Activated T-cell treated with anti-CD3 and anti-CD28 coated beads for 24 hours (primary cell): ENCODE results near the gene ADSS2.
"Not testable (repeated sequence)": the region's sequence is repeated elsewhere in the genome, so short reads cannot be mapped to it uniquely, and the experiment has no call there.

Experiments
- DNase-seq: peaks from one replicate; pipeline ENCODE4 v3.0.0-alpha.2; 2020; ENCODE audit warnings: low read depth

Gene ADSS2

DNA sequence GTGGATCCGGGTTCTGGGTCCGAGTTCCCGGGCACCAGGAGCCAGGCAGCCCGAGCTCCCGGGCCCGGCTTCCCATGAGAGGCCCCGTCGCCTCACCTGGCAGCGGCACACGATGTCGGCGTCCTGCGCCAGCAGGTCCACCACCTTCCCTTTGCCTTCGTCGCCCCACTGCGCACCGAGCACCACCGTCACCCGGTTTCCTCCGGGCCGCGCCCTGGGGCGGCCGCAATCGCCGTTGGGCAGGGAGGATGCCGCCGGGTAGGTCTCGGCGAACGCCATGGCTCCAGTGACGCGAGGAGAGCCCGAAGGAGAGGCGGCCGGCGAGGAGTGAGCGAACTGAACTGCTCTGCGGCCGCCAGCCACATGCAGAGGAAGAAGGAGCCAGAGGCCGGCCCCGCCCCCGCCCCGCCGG lies at the start of gene ADSS2:
ADSS2 (minus strand) TSS at position 371 of the 412 bp plus-strand sequence; CDS start at position 279, 92 bp downstream.
- DNase-seq: no peak

DNA sequence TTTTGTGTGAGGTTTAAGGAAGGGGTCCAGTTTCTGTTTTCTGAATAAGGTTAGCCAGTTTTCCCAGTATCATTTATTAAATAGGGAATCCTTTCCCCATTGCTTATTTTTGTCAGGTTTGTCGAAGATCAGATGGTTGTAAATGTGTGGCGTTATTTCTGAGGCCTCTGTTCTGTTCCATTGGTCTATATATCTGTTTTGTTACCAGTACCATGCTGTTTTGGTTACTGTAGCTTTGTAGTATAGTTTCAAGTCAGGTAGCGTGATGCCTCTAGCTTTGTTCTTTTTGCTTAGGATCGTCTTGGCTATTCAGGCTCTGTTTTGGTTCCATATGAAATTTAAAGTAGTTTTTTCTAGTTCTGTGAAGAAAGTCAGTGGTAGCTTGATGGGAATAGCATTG lies 48.8 kb upstream of the ADSS2 start:
- DNase-seq: not testable (repeated sequence)

GRCh38 chr1:244499484-244499883 lies 47.8 kb upstream of the ADSS2 start:
- DNase-seq: not testable (repeated sequence)

- no peak for DNase-seq
Measured at GRCh38 chr1:244497805-244498204, 46.1 kb upstream of the ADSS2 start.

- DNase-seq: no peak
Measured at GRCh38 chr1:244496186-244496585, 44.5 kb upstream of the ADSS2 start.

- no peak for DNase-seq
Measured at GRCh38 chr1:244494653-244495052, 42.9 kb upstream of the ADSS2 start.

DNA sequence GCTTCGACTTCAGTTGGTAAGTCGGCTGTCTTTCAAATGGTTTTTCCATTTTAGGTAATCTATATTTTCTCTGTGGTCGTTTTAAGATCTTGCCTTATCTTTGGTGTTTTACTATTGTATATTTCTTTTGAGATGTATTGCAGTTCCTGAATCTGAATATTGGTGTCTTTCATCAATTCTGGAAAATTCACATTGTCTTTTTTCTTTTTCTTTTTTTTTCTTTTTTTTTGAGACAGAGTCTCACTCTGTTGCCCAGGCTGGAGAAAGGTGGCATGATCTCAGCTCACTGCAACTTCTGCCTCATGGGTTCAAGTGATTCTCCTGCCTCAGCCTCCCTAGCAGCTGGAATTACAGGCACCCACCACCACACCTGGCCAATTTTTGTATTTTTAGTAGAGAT lies 33.3 kb upstream of the ADSS2 start:
- not testable (repeated sequence) for DNase-seq

- no peak for DNase-seq
Measured at GRCh38 chr1:244473059-244473605, 21.4 kb upstream of the ADSS2 start.

DNA sequence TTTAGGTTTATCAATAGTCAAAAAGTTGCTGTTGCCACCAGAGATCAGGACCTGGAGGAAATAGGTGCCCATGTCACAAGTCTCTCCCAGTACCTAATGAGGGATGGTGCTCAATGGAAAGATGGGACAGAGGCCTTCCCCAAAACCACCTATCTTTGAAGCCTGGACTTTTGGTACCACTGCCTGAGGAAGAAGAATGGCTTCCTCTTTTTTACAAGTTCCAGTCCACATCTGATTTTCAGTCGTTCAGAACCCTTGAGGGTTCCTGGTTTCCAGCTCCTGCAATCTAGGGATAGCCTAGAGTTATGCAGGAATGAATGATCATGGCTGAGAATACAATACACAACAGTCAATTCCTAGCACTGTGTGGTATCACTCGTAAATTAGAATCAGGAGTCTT lies 15.0 kb upstream of the ADSS2 start:
- no peak for DNase-seq

GRCh38 chr1:244461245-244462071 lies 9.7 kb upstream of the ADSS2 start, which contains the start of gene CATSPERE:
TSS of gene CATSPERE (plus strand) at chr1:244461273. CDS start at chr1:244461430, 157 bp downstream.
- DNase-seq: peak; percentile 67

- DNase-seq: peak; percentile 19
Measured at GRCh38 chr1:244460197-244460596, 8.5 kb upstream of the ADSS2 start.

DNA sequence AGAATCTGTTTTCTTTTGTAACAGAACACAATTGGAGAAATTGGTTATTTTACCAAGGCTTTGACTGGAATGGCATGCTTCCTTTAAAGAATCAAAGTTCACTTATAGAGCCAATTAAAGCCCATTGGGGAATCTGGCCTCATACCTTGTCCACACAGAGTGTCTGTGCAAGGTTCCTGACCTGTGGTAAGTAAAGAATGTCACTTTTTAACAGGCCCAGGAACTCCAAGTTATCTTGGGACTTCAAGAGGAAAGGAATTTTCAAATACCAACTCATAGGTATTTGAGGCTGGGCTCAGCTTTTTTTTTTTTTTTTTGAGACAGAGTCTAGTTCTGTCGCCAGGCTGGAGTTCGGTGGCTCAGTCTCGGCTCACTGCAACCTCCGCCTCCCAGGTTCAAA lies 7.1 kb upstream of the ADSS2 start:
- no peak for DNase-seq

DNA sequence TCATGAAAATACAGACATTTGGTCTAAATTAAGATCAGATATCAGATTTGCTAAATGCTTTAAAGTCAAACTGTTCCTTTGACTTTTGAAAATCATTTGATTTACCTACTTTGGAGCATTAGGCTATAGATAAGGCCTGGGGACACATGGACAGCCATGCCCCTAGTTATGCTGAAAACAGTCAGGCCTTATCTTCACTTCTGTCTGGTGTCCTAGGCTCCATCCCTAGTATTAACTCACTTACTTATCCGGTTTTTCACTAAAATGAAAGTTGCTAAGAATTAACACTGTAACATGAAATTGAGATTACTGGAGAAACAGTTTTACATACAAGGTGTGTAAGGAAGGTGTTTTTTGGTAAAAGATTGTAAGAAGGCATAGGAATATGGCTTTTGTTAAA lies 4.9 kb upstream of the ADSS2 start:
- DNase-seq: no peak

- DNase-seq: no peak
Measured at GRCh38 chr1:244454412-244454811, 2.7 kb upstream of the ADSS2 start.

DNA sequence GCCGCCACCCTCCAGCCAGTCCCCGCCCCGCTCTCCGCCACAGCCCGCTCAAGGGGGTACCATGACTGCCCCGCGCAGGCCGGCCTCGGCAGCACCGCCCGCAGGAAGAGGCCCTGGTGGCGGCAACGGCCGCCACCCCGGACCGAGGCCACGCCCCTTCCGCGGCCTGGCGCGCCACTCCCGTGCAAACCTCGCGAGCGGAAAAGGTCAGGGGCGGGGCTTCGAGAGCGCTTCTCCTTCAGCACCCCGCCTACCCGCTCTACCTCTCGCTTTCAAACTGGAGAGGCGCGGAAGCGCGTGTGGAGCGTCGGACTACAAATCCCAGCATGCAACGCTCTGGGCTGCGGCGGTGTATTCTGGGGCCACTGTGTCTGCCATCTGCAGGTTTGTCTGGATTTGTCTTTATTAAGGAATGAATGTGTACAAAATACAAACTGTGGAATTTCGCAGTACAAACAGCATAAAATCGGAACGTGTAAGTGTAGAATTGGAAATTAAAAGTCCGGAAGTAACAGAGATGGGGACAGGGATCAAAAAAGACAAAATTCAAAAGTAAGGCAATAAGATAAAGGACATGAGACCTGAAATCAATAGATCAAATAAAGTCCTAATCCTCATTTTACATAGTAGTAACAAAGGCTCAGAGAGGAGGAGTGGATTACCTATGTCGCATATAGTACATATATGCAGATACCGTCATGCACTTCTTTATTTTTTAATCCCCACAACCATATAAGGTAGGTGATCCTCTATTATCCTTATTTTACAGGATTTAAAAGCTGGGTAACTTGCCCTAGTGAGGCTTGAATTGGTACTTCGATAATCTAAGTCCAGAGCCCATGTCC lies 464 bp upstream of the ADSS2 start:
- DNase-seq: peak; percentile 97

- DNase-seq: peak; percentile 40
Measured at GRCh38 chr1:244450597-244451538, 841 bp downstream of the ADSS2 start.

- no peak for DNase-seq
Measured at GRCh38 chr1:244449936-244450508, 1.7 kb downstream of the ADSS2 start.

DNA sequence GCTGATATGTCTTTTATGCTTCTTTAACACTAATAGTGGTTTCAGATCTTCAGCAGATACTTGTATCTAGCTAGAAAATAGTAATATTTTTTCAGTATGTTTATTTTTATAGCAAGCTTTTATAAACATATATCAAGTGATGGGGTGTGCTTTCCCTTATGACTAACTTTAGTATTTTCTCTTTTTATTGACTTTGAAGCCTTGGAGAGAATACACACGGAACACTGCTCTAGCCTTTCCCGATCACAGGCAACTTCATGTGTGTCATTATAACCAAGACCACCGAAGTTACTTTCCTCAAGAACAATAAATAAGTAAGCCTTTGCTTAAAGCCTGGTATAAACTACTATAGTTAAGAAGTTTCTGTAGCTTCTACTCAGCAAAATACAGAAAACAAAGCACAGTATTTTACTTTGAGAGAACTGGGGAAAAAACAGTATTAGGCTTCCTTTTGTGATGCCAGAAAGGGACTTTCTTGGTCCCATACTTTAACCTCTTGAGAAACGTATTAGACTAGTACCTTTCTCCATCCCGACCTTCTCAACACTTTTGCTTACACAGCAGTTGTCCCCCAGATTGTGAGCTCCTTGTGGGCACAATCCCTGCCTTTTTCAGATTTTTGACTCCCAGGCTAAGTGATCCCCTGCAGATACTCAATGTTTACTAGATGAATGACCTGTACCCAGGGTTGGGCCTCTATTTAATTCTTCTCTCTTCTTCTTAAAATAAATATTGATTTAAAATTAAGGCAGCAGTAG lies 3.3 kb downstream of the ADSS2 start:
- DNase-seq: no peak

DNA sequence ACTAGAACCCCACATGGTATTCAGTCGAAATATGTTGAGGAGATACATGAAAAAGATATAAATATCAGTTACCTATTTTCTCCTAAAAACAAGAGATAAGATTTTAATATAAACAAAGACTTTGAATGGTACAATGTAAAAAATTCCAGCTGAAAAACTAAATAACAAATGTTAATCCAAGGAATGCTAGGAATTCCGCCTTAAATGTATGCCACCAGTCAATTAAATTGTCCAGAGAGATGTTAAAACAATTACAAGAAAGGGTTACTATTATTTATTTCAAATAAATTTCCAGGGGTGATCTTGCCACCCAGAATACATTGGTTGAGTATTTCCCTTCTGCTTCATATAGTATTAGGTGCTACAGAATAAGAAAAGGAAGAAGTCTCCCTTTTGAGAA lies 4.2 kb downstream of the ADSS2 start:
- no peak for DNase-seq

DNA sequence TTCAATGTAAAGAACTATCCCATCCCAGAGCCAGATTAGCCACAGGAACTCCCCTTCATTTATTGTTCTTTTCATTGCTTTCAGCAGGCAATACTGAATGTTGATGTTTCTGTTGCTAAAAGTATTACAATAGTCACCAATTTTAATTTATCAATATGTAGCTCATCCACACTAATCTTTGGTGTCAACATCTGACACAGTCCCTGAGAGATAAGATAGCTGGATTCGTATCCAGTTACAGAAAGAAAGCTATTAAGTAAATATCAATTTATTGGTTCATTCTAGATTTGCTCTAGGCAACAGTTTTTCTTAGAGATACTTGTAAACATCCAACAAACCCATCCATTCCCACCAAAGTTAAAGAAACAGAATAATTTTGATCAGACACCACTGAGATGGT lies 4.7 kb downstream of the ADSS2 start:
- no peak for DNase-seq
